HT1080 (cell line): ENCODE data around the gene NDUFAF3. TPM values are rescaled to one million over a fixed set of nuclear protein-coding genes. Genes with fewer than 3 reads are reported as not detected.

Source experiments
- DNase-seq: peaks from one replicate; pipeline ENCODE4 v3.0.0-alpha.2; 2015; ENCODE audit warnings: low read depth
- polyA plus RNA-seq, 2 experiments: library from polyadenylated mRNA; depleted of rRNA; stranded (reverse); fragments of >200 nt; gene quantifications; 2 replicates each; pipeline ENCODE4 v1.2.3, GENCODE V29; 2015
- total RNA-seq: library from RNA; depleted of rRNA; stranded (reverse); fragments of >200 nt; shearing (Covaris generic); gene quantifications from 2 replicates; pipeline ENCODE4 v1.2.3, GENCODE V29; 2014; rRNA removed

The NDUFAF3 gene
- 153 and 205 TPM in 2 replicates for total RNA-seq
- polyA plus RNA-seq (2015; cell fraction: cytosol; rRNA removed), result 78.0 and 137 TPM in 2 replicates
- 44.3 and 48.0 TPM in 2 replicates for polyA plus RNA-seq (2015; cell fraction: nucleus; rRNA removed)

- DNase-seq, result peak; percentile 92
These were observed at the start of gene NDUFAF3 for GRCh38 chr3:49021813-49022687. TSS of gene NDUFAF3 (plus strand) at chr3:49022121. CDS start at chr3:49022145, 24 bp downstream.

GRCh38 chr3:48974076-48974864, 47.7 kb upstream of the NDUFAF3 start:
- no peak for DNase-seq

GRCh38 chr3:48979451-48979850, 42.5 kb upstream of the NDUFAF3 start:
- no peak for DNase-seq

GRCh38 chr3:48980295-48980694, 41.6 kb upstream of the NDUFAF3 start:
- no peak for DNase-seq

- DNase-seq, result no peak
These were observed 39.9 kb upstream of the NDUFAF3 start for GRCh38 chr3:48982016-48982415.

GRCh38 chr3:48982686-48983085, 39.2 kb upstream of the NDUFAF3 start:
- DNase-seq, result no peak

- no peak for DNase-seq
These were observed 38.8 kb upstream of the NDUFAF3 start for GRCh38 chr3:48983096-48983495.

GRCh38 chr3:48984663-48985062, 37.3 kb upstream of the NDUFAF3 start:
- DNase-seq, result peak; percentile 45

GRCh38 chr3:48985831-48986376, 36.0 kb upstream of the NDUFAF3 start:
- DNase-seq, result no peak

- no peak for DNase-seq
These were observed 32.7 kb upstream of the NDUFAF3 start for GRCh38 chr3:48989126-48989795.

GRCh38 chr3:48989796-48990635, 31.9 kb upstream of the NDUFAF3 start, which contains the start of gene P4HTM:
TSS of gene P4HTM (plus strand) at chr3:48990241. CDS start at chr3:48990257, 16 bp downstream.
- DNase-seq, result peak; percentile 93

- no peak for DNase-seq
These were observed 31.1 kb upstream of the NDUFAF3 start for GRCh38 chr3:48990636-48991469.

- no peak for DNase-seq
These were observed 29.9 kb upstream of the NDUFAF3 start for GRCh38 chr3:48991851-48992545.

- DNase-seq, result no peak
These were observed 28.1 kb upstream of the NDUFAF3 start for GRCh38 chr3:48993834-48994233.

GRCh38 chr3:48996640-48997039, 25.3 kb upstream of the NDUFAF3 start:
- no peak for DNase-seq

GRCh38 chr3:48997102-48997635, 24.8 kb upstream of the NDUFAF3 start:
- DNase-seq, result no peak

- DNase-seq, result no peak
These were observed 23.9 kb upstream of the NDUFAF3 start for GRCh38 chr3:48997714-48998637.
